M059J (cell line): ENCODE results near the gene RPTOR. TPM values are rescaled to one million over a fixed set of nuclear protein-coding genes. Genes with fewer than 3 reads are reported as not detected.

Experiments used
- DNase-seq: peaks from one replicate; pipeline ENCODE4 v3.0.0-alpha.2; 2012; ENCODE audit warnings: low read depth
- total RNA-seq: library from RNA; depleted of rRNA; stranded (reverse); fragments of >200 nt; shearing (Covaris generic); gene quantifications from 2 replicates; pipeline ENCODE4 v1.2.3, GENCODE V29; 2014

The RPTOR gene
- total RNA-seq, 1 experiment from 2014 or later = 20.8 TPM

DNA sequence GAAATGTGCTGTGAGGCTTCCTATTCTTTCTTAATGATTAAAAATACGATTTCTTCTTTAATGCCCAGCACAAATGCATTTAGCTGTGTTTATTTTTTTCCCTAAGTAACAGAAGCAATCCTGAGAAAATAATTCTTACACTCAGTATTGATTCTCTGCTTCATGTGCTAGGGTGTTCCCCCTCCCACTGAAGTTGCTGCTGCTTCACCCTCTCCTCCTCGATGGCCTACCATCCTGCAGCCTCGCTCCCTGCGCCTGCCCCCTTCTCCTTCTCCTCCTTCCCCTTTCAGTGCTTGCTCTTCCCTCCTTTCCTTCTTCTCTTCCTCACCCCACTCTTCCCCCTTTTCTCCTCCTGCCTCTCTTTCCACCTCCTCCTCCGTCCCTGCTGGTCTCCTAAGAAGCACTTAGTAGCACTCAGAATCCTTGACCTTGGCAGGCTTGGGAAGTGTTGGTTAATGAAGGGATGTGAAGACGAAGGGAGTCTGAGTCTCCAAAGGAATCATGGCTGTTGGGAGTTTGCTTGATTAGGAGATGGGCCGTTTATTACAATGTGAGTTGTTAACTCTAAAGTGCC lies 119.7 kb downstream of the RPTOR start:
- no peak for DNase-seq

DNA sequence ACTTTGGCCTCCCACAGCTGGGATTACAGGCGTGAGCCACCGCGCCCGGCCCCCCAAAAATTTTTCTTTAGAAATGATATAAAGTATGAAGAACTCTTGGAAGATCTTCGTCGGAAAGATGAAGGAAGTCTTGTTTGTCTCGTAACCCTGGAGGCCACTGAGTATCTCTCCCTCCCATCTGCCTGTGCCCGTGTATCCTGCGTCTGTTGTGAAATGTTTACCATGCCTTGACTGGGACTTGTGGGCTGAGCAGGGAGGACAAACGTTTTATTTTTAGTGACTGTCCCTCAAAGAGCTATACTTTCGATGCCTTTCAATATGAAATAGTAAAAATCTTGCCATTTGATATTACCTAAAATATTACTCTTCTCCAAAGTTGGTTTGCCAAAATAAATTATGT lies 121.2 kb downstream of the RPTOR start:
- DNase-seq = no peak

- DNase-seq = no peak
Observed at GRCh38 chr17:80666867-80667266, 122.2 kb downstream of the RPTOR start.

GRCh38 chr17:80667462-80668277 lies 123.0 kb downstream of the RPTOR start:
- no peak for DNase-seq

DNA sequence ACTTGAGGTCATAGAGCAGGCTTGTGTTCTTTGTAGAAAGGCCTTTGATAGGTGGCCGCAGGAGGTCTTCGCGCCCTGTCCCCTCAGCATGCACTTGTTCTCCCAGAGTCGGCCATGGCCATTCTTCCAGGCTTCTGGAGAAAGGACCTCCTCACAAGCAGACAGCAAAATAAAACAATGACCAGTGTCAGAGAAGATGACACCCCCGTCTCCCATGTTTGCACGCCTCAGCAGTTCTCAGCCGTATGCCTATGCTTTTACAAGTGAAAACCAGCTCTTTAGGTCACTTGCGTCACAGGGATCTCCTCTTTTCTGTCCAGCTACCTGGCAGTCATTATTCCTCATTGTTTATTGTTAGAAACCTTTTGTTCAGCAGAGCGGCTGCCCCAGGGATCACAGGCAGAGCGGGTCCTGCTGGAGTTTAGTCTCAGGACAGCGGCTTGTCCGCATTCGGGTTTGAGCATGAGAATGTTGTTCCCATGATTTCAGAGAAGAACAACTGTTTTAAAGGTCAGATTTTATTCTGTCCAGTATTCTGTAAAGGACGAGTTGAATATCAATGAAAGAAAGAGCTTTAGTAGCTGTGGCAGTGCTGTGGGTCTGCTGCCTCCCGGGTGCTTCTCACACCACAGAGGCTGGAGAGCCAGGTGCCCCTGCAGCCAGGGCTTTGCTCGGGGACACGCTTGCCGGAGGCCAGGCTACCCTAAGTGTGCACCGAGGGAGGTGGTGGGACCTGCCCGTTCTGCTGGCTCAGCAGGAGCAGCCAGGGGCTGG lies 123.9 kb downstream of the RPTOR start:
- DNase-seq = no peak

- DNase-seq = no peak
Observed at GRCh38 chr17:80671039-80671824, 126.6 kb downstream of the RPTOR start.

- no peak for DNase-seq
Observed at GRCh38 chr17:80671825-80672110, 127.1 kb downstream of the RPTOR start.

- peak; percentile 66 for DNase-seq
Observed at GRCh38 chr17:80673152-80673920, 128.7 kb downstream of the RPTOR start.

GRCh38 chr17:80675438-80676095 lies 130.9 kb downstream of the RPTOR start:
- DNase-seq = no peak

GRCh38 chr17:80676096-80676466 lies 131.4 kb downstream of the RPTOR start:
- DNase-seq = no peak

- no peak for DNase-seq
Observed at GRCh38 chr17:80676564-80676963, 131.9 kb downstream of the RPTOR start.

DNA sequence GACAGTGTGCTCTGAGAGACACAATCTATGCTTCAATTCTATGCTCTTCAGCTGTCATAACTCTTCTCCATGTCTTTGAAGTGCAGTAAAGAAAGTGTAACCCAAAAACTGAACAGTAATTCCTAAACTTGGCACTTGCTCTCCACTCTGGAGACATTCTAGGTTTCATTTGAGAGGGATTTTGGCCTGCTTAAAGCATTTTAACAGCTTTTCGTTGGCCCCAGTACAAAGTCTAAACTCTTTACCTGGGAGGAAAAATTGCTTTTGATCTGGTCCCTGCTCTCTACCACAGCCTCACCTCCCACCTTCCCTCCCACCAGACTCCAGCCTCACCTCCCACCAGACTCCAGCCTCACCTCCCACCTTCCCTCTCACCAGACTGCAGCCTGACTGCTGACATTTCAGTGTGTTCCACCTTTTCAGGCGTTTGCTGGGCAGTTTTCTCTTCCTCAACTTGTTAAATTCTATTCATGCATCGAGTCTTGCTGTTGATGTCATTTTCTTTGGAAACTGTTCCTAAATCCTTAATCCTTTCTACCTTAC lies 132.6 kb downstream of the RPTOR start:
- no peak for DNase-seq

GRCh38 chr17:80679816-80680215 lies 135.2 kb downstream of the RPTOR start:
- DNase-seq = no peak

DNA sequence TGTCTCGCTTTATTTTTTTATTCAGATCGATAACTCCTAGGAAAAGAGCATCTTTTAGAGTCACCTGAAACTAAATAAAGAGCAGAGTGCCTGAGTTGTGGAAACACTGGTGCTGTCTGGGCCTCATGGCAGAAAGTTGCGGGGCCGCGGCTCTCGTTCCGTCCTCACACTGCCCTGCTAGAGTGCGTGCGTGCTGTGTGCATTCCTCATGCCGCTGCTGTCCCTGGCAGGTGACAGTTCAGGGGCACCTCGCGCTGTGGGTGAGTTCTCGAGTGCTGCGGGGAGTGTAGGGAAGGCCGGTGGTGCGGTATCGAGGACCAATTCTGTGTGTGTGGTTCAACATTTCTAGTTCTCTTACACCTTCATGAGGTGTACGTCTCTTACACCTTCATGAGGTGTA lies 136.6 kb downstream of the RPTOR start:
- DNase-seq = no peak

- DNase-seq = peak; percentile 9
Observed at GRCh38 chr17:80682372-80682771, 137.7 kb downstream of the RPTOR start.

- DNase-seq = no peak
Observed at GRCh38 chr17:80683625-80684104, 139.0 kb downstream of the RPTOR start.

GRCh38 chr17:80687839-80688238 lies 143.2 kb downstream of the RPTOR start:
- DNase-seq = no peak

- DNase-seq = no peak
Observed at GRCh38 chr17:80689129-80689619, 144.5 kb downstream of the RPTOR start.

- no peak for DNase-seq
Observed at GRCh38 chr17:80691784-80692183, 147.1 kb downstream of the RPTOR start.

GRCh38 chr17:80692931-80693467 lies 148.4 kb downstream of the RPTOR start:
- DNase-seq = no peak
